ENCODE measurements around the gene TRIM33. TPM values are rescaled to one million over a fixed set of nuclear protein-coding genes. Genes with fewer than 3 reads are reported as not detected.

The TRIM33 gene
- total RNA-seq, 3 donors from 2014 or later (not counting 1 experiment from before 2014, with no cell fraction given): 70.6 to 91.5 (median 86.1) TPM

GRCh38 chr1:114387010-114387360 is 124.0 kb downstream of the TRIM33 start:
- H3K4me1 ChIP-seq (ENCODE audit: control insufficient read depth, insufficient read depth, low read length): no peaks in the 10 kb centered on the region
- peaks cover 3% of the 10 kb centered on the region for H3K36me3 ChIP-seq (ENCODE audit: control insufficient read depth, insufficient read depth, low read length)
- DNase-seq: no peak
- H3K27ac ChIP-seq (ENCODE audit: low read length): no peak overlapping the region
- intact Hi-C loops (cut with micrococcal nuclease): no loop called here
- Mint-ChIP-seq H3K36me3 (peaks cover 28% of the 10 kb centered on the region), H3K9me3 (peaks cover 10 to 11% of the 10 kb centered on the region in 2 donors), H3K27me3 (ENCODE audit: low read depth in 2 of 2) (no peaks in the 10 kb centered on the region), H3K4me3 (no peak overlapping the region), H3K27ac (no peak overlapping the region), H3K4me1 (peaks cover 0 to 10% of the 10 kb centered on the region in 2 donors)
- no peak for TF ChIP-seq CTCF (IDR thresholded peaks at IDR 0.05)
- WGBS (ENCODE audit: insufficient coverage): no CpG with 5 or more reads among the region's 1 CpG
- no peak for ATAC-seq
- H3K9me3 ChIP-seq (ENCODE audit: control insufficient read depth, insufficient read depth, low read length): peaks cover 17% of the 10 kb centered on the region
- no peak overlapping the region for H3K4me3 ChIP-seq (ENCODE audit: low read length)
- H3K27me3 ChIP-seq (ENCODE audit: control insufficient read depth, insufficient read depth, low read length): no peaks in the 10 kb centered on the region

GRCh38 chr1:114386129-114387009 is 124.6 kb downstream of the TRIM33 start:
- Mint-ChIP-seq H3K27ac (no peak overlapping the region), H3K27me3 (ENCODE audit: low read depth in 2 of 2) (no peaks in the 10 kb centered on the region), H3K36me3 (peaks cover 23% of the 10 kb centered on the region), H3K4me1 (peaks cover 0 to 10% of the 10 kb centered on the region in 2 donors), H3K4me3 (no peak overlapping the region), H3K9me3 (peaks cover 10 to 11% of the 10 kb centered on the region in 2 donors)
- Histone ChIP-seq H3K36me3 (ENCODE audit: control insufficient read depth, insufficient read depth, low read length) (peaks cover 3% of the 10 kb centered on the region), H3K27ac (ENCODE audit: low read length) (no peak overlapping the region), H3K27me3 (ENCODE audit: control insufficient read depth, insufficient read depth, low read length) (no peaks in the 10 kb centered on the region), H3K4me1 (ENCODE audit: control insufficient read depth, insufficient read depth, low read length) (no peaks in the 10 kb centered on the region), H3K9me3 (ENCODE audit: control insufficient read depth, insufficient read depth, low read length) (peaks cover 17% of the 10 kb centered on the region), H3K4me3 (ENCODE audit: low read length) (no peak overlapping the region)
- 72% methylated on average over 2 of the region's 3 CpGs for WGBS (ENCODE audit: insufficient coverage)
- no peak for TF ChIP-seq CTCF (IDR thresholded peaks at IDR 0.05)
- DNase-seq: no peak
- no peak for ATAC-seq
- intact Hi-C loops (cut with micrococcal nuclease): no loop called here

GRCh38 chr1:114384922-114385321 is 126.1 kb downstream of the TRIM33 start:
- TF ChIP-seq CTCF (IDR thresholded peaks at IDR 0.05): no peak
- no peak for DNase-seq
- H3K9me3 Mint-ChIP-seq: peaks cover 10 to 11% of the 10 kb centered on the region in 2 donors
- H3K27ac Mint-ChIP-seq: no peak overlapping the region
- Histone ChIP-seq H3K27ac (ENCODE audit: low read length) (no peak overlapping the region), H3K4me1 (ENCODE audit: control insufficient read depth, insufficient read depth, low read length) (no peaks in the 10 kb centered on the region), H3K27me3 (ENCODE audit: control insufficient read depth, insufficient read depth, low read length) (no peaks in the 10 kb centered on the region), H3K4me3 (ENCODE audit: low read length) (no peak overlapping the region), H3K9me3 (ENCODE audit: control insufficient read depth, insufficient read depth, low read length) (peaks cover 17% of the 10 kb centered on the region), H3K36me3 (ENCODE audit: control insufficient read depth, insufficient read depth, low read length) (no peaks in the 10 kb centered on the region)
- intact Hi-C loops (cut with micrococcal nuclease): no loop called here
- no peak overlapping the region for H3K4me3 Mint-ChIP-seq
- no peak for ATAC-seq
- H3K27me3 Mint-ChIP-seq (ENCODE audit: low read depth in 2 of 2): no peaks in the 10 kb centered on the region
- peaks cover 23% of the 10 kb centered on the region for H3K36me3 Mint-ChIP-seq
- peaks cover 0 to 10% of the 10 kb centered on the region in 2 donors for H3K4me1 Mint-ChIP-seq
- WGBS (ENCODE audit: insufficient coverage): 100% methylated on average over 1 of the region's 1 CpG
